SK-N-SH treated with all-trans-retinoic acid at 6 μM for 48 hours (cell line): ENCODE results near the gene PTTG1IP.

Experiments used
- ATAC-seq: fragments of 200-7000 bp; cut with Tn5 transposase; 3 replicates; pipeline ENCODE4 v1.9.1; 2020; ENCODE audit warnings: mild to moderate bottlenecking, moderate library complexity
- ARNTL ChIP-seq: fragments of 450-650 bp; formaldehyde crosslinking; IDR thresholded peaks from 2 replicates; pipeline ENCODE4 v1.5.0; 2020; ENCODE audit warnings: low read depth, mild to moderate bottlenecking, moderate library complexity, borderline replicate concordance
- CSDC2 ChIP-seq: fragments of 250-450 bp; sonication (Bioruptor Pico); IDR thresholded peaks from 2 replicates; pipeline ENCODE4 v1.5.0; 2020; ENCODE audit warnings: mild to moderate bottlenecking, moderate library complexity
- ESRRG ChIP-seq: fragments of 250-450 bp; sonication (Bioruptor Pico); IDR thresholded peaks from 2 replicates; pipeline ENCODE4 v1.6.1; 2021; ENCODE audit warnings: mild to moderate bottlenecking
- ISL1 ChIP-seq: fragments of 250-450 bp; sonication (Bioruptor Pico); IDR thresholded peaks from 2 replicates; pipeline ENCODE4 v2.1.2; 2022; ENCODE audit warnings: mild to moderate bottlenecking, moderate library complexity
- OSR1 ChIP-seq: fragments of 250-450 bp; sonication (Bioruptor Pico); IDR thresholded peaks from 2 replicates; pipeline ENCODE4 v1.8.0; 2022; ENCODE audit warnings: moderate library complexity, mild to moderate bottlenecking, inconsistent platforms
- PPARA ChIP-seq: fragments of 250-450 bp; sonication (Bioruptor Pico); IDR thresholded peaks from 2 replicates; pipeline ENCODE4 v1.5.0; 2020; ENCODE audit warnings: mild to moderate bottlenecking, borderline replicate concordance
- RARB ChIP-seq: fragments of 250-450 bp; sonication (Bioruptor Pico); IDR thresholded peaks from 2 replicates; pipeline ENCODE4 v1.8.0; 2021; ENCODE audit warnings: mild to moderate bottlenecking, moderate library complexity
- SNAI2 ChIP-seq: fragments of 250-450 bp; sonication (Bioruptor Pico); IDR thresholded peaks from 2 replicates; pipeline ENCODE4 v1.5.0; 2020; ENCODE audit warnings: mild to moderate bottlenecking, moderate library complexity
- TCF4 ChIP-seq: fragments of 250-450 bp; sonication (Bioruptor Pico); IDR thresholded peaks from 2 replicates; pipeline ENCODE4 v1.8.0; 2021; ENCODE audit warnings: mild to moderate bottlenecking, moderate library complexity, borderline replicate concordance
- TOX ChIP-seq: fragments of 250-450 bp; sonication (Bioruptor Pico); IDR thresholded peaks from 2 replicates; pipeline ENCODE4 v1.8.0; 2021; ENCODE audit warnings: mild to moderate bottlenecking, moderate library complexity, borderline replicate concordance
- ZC3H10 ChIP-seq: fragments of 250-450 bp; sonication (Bioruptor Pico); IDR thresholded peaks from 2 replicates; pipeline ENCODE4 v1.5.1; 2021; ENCODE audit warnings: mild to moderate bottlenecking, moderate library complexity
- ZFP3 ChIP-seq: fragments of 250-450 bp; sonication (Bioruptor Pico); IDR thresholded peaks from 2 replicates; pipeline ENCODE4 v1.5.0; 2020; ENCODE audit warnings: mild to moderate bottlenecking, moderate library complexity
- ZNF565 ChIP-seq: fragments of 450-650 bp; formaldehyde crosslinking; conservative IDR thresholded peaks from 2 replicates; pipeline ENCODE4 v1.5.0; 2020; ENCODE audit warnings: low read depth, mild to moderate bottlenecking, moderate library complexity
- ZNF70 ChIP-seq: fragments of 450-650 bp; formaldehyde crosslinking; IDR thresholded peaks from 2 replicates; pipeline ENCODE4 v1.5.0; 2020; ENCODE audit warnings: mild to moderate bottlenecking, moderate library complexity
- ZNF8 ChIP-seq: fragments of 450-650 bp; formaldehyde crosslinking; IDR thresholded peaks from 2 replicates; pipeline ENCODE4 v1.5.0; 2020; ENCODE audit warnings: mild to moderate bottlenecking, moderate library complexity
- TF ChIP-seq, protein P1 (sequence below): fragments of 250-450 bp; sonication (Bioruptor Pico); IDR thresholded peaks from 2 replicates; pipeline ENCODE4 v1.8.0; 2020; ENCODE audit warnings: mild to moderate bottlenecking, moderate library complexity, borderline replicate concordance
- TF ChIP-seq, protein P2 (sequence below): fragments of 250-450 bp; sonication (Bioruptor Pico); IDR thresholded peaks from 2 replicates; pipeline ENCODE4 v1.5.0; 2020; ENCODE audit warnings: mild to moderate bottlenecking, moderate library complexity
- TF ChIP-seq, protein P3 (sequence below): fragments of 250-450 bp; sonication (Bioruptor Pico); IDR thresholded peaks from 2 replicates; pipeline ENCODE4 v1.5.1; 2021; ENCODE audit warnings: mild to moderate bottlenecking, moderate library complexity
- TF ChIP-seq, protein P4 (sequence below): fragments of 250-450 bp; sonication (Bioruptor Pico); IDR thresholded peaks from 2 replicates; pipeline ENCODE4 v1.8.0; 2021; ENCODE audit warnings: low read depth, mild to moderate bottlenecking, moderate library complexity, borderline replicate concordance

The PTTG1IP gene

DNA sequence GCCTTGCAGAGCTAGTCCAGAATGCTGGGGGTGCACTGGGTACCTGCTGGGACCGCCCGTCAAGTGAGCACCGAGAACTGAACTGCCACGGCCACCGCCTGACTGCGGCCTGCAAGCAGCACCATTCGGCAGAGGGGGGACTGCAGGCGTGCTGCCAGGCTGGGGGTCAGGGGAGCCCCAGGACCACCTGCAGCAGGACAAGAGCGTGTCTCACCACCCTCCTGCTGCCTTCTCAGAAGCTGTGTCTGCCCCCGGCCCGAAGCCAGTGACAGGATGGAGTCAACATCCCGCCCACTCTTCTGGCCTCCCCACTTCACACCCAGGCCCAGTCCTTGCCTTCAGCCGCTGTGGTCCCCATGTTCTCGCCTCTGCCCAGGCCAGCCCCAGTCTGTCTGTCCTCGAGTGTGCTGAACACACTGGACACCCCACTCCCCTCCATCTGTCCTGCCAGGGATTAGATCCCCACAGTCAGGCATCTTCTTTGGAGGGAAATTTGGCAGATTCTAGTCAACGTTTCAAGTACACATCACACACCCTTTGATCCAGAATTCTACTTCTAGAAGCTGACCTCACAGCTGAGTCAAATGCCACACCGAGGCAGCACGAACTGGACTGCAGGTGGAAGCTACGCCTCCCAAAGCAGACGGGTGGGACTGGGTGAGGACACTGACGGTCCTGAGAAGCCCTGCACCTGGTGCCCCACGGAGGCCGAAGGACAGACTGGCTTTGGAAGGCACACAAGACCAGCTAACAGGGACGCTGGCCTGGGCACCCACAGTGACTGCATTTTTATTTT, 26.0 kb downstream of the PTTG1IP start (continued):
- TF ChIP-seq, protein P1, sequence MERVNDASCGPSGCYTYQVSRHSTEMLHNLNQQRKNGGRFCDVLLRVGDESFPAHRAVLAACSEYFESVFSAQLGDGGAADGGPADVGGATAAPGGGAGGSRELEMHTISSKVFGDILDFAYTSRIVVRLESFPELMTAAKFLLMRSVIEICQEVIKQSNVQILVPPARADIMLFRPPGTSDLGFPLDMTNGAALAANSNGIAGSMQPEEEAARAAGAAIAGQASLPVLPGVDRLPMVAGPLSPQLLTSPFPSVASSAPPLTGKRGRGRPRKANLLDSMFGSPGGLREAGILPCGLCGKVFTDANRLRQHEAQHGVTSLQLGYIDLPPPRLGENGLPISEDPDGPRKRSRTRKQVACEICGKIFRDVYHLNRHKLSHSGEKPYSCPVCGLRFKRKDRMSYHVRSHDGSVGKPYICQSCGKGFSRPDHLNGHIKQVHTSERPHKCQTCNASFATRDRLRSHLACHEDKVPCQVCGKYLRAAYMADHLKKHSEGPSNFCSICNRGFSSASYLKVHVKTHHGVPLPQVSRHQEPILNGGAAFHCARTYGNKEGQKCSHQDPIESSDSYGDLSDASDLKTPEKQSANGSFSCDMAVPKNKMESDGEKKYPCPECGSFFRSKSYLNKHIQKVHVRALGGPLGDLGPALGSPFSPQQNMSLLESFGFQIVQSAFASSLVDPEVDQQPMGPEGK (CRISPR knock-in tag): no peak
- TF ChIP-seq ZNF70 (CRISPR knock-in tag) (no peak), PPARA (CRISPR knock-in tag) (no peak), ZNF565 (CRISPR knock-in tag) (no peak), OSR1 (CRISPR knock-in tag) (no peak), SNAI2 (no peak)

DNA sequence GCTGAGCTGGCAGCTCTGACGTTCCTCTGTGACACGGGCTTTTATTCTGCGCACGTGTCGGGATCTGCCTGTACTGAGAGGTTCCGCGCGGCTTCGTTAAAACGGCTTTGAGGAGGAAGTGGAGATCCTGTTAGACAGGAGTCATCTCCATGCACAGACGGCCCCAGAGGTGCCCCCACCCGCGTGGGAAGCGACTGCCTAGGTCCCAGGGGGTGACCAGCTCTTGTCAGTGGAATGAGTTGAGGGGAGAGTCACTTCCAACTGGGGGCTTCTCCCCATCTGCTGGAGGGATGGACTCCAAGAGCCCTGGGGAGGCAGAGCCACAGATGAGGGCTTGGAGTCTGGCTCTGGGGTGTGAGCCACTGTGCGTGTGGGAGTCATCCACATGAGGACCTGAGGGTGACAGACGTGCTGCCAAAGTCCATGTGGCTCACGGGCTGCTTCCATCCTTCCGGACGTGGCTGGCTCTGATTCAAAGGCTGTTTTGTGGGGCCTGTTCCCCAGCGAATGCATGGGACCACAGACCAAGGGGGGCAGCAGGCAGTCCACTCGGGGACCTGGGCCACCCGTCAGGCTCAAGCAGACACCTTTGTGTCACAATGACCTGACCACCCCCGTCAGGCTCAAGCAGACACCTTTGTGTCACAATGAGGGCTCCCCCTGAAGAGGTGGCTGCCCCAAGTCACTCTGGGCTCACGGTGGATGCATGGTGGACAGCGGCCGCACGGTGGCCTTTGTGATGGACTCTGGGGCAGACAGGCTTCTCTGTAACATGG, 26.8 kb downstream of the PTTG1IP start:
- no peak for TF ChIP-seq ZNF8
- no peak for TF ChIP-seq OSR1 (CRISPR knock-in tag)
- no peak for TF ChIP-seq ISL1 (CRISPR knock-in tag)
- TF ChIP-seq, protein P2, sequence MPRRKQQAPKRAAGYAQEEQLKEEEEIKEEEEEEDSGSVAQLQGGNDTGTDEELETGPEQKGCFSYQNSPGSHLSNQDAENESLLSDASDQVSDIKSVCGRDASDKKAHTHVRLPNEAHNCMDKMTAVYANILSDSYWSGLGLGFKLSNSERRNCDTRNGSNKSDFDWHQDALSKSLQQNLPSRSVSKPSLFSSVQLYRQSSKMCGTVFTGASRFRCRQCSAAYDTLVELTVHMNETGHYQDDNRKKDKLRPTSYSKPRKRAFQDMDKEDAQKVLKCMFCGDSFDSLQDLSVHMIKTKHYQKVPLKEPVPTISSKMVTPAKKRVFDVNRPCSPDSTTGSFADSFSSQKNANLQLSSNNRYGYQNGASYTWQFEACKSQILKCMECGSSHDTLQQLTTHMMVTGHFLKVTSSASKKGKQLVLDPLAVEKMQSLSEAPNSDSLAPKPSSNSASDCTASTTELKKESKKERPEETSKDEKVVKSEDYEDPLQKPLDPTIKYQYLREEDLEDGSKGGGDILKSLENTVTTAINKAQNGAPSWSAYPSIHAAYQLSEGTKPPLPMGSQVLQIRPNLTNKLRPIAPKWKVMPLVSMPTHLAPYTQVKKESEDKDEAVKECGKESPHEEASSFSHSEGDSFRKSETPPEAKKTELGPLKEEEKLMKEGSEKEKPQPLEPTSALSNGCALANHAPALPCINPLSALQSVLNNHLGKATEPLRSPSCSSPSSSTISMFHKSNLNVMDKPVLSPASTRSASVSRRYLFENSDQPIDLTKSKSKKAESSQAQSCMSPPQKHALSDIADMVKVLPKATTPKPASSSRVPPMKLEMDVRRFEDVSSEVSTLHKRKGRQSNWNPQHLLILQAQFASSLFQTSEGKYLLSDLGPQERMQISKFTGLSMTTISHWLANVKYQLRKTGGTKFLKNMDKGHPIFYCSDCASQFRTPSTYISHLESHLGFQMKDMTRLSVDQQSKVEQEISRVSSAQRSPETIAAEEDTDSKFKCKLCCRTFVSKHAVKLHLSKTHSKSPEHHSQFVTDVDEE (CRISPR knock-in tag): no peak
- TF ChIP-seq, protein P3, sequence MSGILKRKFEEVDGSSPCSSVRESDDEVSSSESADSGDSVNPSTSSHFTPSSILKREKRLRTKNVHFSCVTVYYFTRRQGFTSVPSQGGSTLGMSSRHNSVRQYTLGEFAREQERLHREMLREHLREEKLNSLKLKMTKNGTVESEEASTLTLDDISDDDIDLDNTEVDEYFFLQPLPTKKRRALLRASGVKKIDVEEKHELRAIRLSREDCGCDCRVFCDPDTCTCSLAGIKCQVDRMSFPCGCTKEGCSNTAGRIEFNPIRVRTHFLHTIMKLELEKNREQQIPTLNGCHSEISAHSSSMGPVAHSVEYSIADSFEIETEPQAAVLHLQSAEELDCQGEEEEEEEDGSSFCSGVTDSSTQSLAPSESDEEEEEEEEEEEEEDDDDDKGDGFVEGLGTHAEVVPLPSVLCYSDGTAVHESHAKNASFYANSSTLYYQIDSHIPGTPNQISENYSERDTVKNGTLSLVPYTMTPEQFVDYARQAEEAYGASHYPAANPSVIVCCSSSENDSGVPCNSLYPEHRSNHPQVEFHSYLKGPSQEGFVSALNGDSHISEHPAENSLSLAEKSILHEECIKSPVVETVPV (CRISPR knock-in tag): no peak
- no peak for TF ChIP-seq PPARA (CRISPR knock-in tag)
- TF ChIP-seq TCF4: no peak
- TF ChIP-seq ZFP3 (CRISPR knock-in tag): no peak
- TF ChIP-seq ZC3H10 (CRISPR knock-in tag): no peak
- TF ChIP-seq ZNF565 (CRISPR knock-in tag): no peak
- TF ChIP-seq TOX: no peak
- TF ChIP-seq RARB (CRISPR knock-in tag): no peak
- TF ChIP-seq, all 23 proteins: peak for 0
- ATAC-seq: peak; percentile 15

DNA sequence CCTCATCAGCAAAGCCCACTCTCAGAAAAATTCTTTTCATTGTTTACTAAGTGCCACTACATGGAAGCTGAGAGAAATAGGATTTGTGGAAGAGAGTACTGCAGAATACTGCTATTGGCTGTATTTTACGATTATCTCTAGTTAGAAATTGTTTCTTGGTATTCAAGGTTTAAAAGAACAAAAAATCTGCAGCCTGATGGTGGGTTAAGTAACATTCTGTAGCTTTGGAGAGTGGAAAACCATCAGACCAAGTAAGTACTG, 27.3 kb downstream of the PTTG1IP start:
- TF ChIP-seq, protein P4, sequence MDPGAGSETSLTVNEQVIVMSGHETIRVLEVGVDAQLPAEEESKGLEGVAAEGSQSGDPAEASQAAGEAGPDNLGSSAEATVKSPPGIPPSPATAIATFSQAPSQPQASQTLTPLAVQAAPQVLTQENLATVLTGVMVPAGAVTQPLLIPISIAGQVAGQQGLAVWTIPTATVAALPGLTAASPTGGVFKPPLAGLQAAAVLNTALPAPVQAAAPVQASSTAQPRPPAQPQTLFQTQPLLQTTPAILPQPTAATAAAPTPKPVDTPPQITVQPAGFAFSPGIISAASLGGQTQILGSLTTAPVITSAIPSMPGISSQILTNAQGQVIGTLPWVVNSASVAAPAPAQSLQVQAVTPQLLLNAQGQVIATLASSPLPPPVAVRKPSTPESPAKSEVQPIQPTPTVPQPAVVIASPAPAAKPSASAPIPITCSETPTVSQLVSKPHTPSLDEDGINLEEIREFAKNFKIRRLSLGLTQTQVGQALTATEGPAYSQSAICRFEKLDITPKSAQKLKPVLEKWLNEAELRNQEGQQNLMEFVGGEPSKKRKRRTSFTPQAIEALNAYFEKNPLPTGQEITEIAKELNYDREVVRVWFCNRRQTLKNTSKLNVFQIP (CRISPR knock-in tag): no peak
- TF ChIP-seq, protein P3 (CRISPR knock-in tag): no peak
- TF ChIP-seq, protein P1 (CRISPR knock-in tag): no peak
- no peak for TF ChIP-seq OSR1 (CRISPR knock-in tag)
- no peak for TF ChIP-seq ZFP3 (CRISPR knock-in tag)
- TF ChIP-seq ZNF565 (CRISPR knock-in tag): no peak
- TF ChIP-seq SNAI2: no peak
- no peak for TF ChIP-seq ARNTL (CRISPR knock-in tag)
- no peak for TF ChIP-seq TCF4
- TF ChIP-seq ZNF8: no peak
- no peak for TF ChIP-seq CSDC2 (CRISPR knock-in tag)
- no peak for TF ChIP-seq ESRRG (CRISPR knock-in tag)
- ATAC-seq: no peak
